ENCODE measurements around the gene PLXNB1. TPM values are rescaled to one million over a fixed set of nuclear protein-coding genes. Genes with fewer than 3 reads are reported as not detected.

The PLXNB1 gene
- total and polyA plus RNA-seq, 2 of the 13 experiments (the other 11 are each of a cell fraction or from before 2014, with no cell fraction given), result 86.0 to 143 TPM

DNA sequence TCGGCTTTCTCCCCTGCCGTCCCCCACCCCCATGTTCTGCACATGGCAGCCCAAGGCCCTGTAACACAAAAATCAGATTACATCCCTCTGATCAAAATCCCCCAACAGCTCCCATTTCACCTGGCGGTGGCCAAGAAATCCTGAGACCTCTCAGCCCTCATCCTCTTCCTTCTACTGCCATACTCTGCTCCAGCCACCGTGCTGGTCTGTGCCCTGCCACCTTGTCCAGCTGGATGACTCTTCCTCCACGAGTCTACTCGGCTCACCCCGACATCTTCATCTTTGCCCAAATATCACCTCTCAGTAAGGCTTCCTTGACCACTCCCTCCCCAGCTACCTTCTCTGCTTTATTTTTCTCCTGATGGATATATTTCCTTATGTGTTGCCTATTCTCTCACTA, 7.0 kb upstream of the PLXNB1 start (continued):
- TF ChIP-seq PRDM15 (CRISPR knock-in tag; IDR thresholded peaks at IDR 0.05) (no peak), ZNF160 (CRISPR knock-in tag; IDR thresholded peaks at IDR 0.05) (no peak), STAT5B (CRISPR knock-in tag; IDR thresholded peaks at IDR 0.05) (no peak)
- TF ChIP-seq, protein P1, sequence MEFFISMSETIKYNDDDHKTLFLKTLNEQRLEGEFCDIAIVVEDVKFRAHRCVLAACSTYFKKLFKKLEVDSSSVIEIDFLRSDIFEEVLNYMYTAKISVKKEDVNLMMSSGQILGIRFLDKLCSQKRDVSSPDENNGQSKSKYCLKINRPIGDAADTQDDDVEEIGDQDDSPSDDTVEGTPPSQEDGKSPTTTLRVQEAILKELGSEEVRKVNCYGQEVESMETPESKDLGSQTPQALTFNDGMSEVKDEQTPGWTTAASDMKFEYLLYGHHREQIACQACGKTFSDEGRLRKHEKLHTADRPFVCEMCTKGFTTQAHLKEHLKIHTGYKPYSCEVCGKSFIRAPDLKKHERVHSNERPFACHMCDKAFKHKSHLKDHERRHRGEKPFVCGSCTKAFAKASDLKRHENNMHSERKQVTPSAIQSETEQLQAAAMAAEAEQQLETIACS (CRISPR knock-in tag; IDR thresholded peaks at IDR 0.05), result no peak

- 50% methylated on average over 1 of the region's 1 CpG for WGBS (ENCODE audit: low lambda C conversion rate)
- H3K4me2 ChIP-seq (ENCODE audit: low read depth, low read length), result no peak overlapping the region
- TF ChIP-seq NONO (IDR thresholded peaks at IDR 0.05) (no peak), NONO (CRISPR knock-in tag; conservative IDR thresholded peaks at IDR 0.05) (no peak), ZNF224 (CRISPR knock-in tag; IDR thresholded peaks at IDR 0.05) (0 out of 2 replicates have a peak, but pooled peaks have one; percentile 71)
- TF ChIP-seq, protein P2, sequence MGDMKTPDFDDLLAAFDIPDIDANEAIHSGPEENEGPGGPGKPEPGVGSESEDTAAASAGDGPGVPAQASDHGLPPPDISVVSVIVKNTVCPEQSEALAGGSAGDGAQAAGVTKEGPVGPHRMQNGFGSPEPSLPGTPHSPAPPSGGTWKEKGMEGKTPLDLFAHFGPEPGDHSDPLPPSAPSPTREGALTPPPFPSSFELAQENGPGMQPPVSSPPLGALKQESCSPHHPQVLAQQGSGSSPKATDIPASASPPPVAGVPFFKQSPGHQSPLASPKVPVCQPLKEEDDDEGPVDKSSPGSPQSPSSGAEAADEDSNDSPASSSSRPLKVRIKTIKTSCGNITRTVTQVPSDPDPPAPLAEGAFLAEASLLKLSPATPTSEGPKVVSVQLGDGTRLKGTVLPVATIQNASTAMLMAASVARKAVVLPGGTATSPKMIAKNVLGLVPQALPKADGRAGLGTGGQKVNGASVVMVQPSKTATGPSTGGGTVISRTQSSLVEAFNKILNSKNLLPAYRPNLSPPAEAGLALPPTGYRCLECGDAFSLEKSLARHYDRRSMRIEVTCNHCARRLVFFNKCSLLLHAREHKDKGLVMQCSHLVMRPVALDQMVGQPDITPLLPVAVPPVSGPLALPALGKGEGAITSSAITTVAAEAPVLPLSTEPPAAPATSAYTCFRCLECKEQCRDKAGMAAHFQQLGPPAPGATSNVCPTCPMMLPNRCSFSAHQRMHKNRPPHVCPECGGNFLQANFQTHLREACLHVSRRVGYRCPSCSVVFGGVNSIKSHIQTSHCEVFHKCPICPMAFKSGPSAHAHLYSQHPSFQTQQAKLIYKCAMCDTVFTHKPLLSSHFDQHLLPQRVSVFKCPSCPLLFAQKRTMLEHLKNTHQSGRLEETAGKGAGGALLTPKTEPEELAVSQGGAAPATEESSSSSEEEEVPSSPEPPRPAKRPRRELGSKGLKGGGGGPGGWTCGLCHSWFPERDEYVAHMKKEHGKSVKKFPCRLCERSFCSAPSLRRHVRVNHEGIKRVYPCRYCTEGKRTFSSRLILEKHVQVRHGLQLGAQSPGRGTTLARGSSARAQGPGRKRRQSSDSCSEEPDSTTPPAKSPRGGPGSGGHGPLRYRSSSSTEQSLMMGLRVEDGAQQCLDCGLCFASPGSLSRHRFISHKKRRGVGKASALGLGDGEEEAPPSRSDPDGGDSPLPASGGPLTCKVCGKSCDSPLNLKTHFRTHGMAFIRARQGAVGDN (CRISPR knock-in tag; IDR thresholded peaks at IDR 0.05), result peak; percentile 17; the same call in 1 of the 2 replicates
- CTCF ChIA-PET (ENCODE audit: low intra/inter-chr PET ratio, low total read pairs), result interaction anchor here (0.8 to 5.7 kb wide), 10 partner anchors 10 to 242 kb away, joined by 4 to 117 read pairs (median 15); no protein-coding TSS in a partner anchor
- POLR2A ChIA-PET, result interaction anchor here (0.7 to 2.7 kb wide), 13 partner anchors 10 to 196 kb away, joined by 3 to 59 read pairs (median 9); partner anchors contain the start of genes ATRIP and ZNF589
- no peak overlapping the region for H3K27ac ChIP-seq (ENCODE audit: extremely low read length, insufficient read depth, low read length)
- H3K4me3 ChIP-seq (replicated peaks in 1 of 3; ENCODE audit: insufficient read depth in 1 of 3, low read depth in 2 of 3, low read length in 3 of 3), result no peak overlapping the region
- BruUV-seq (replicated peaks), result no TSS peak
- H3K9ac ChIP-seq (ENCODE audit: insufficient read depth, low read depth, low read length), result no peak overlapping the region
- H3K9me3 ChIP-seq (ENCODE audit: low read length), result no peaks in the 10 kb centered on the region
- no peaks in the 10 kb centered on the region; a peak in 1 of 5 replicates for H3K27me3 ChIP-seq (ENCODE audit: control insufficient read depth in 1 of 2, insufficient read depth in 2 of 2, low read length in 2 of 2)
- H3K36me3 ChIP-seq (replicated peaks in 1 of 2; ENCODE audit: control insufficient read depth in 1 of 2, insufficient read depth in 2 of 2, low read length in 2 of 2), result peaks cover 1 to 4% of the 10 kb centered on the region in 2 experiments; a peak in 3 of 5 replicates
- DNase-seq (ENCODE audit: low spot score), result no peak
- H3K4me1 ChIP-seq (ENCODE audit: insufficient read depth, low read length), result peaks cover 72% of the 10 kb centered on the region
- in situ Hi-C loops (cut with HindIII; ENCODE audit: extremely low pct_ligation_motif_present, low pct_unique_long_range_greater_than_20kb) (loop anchor here (5.0 kb wide), 3 partner anchors 34 to 204 kb away; no protein-coding TSS in a partner anchor), intact Hi-C loops (cut with micrococcal nuclease; ENCODE audit: unreplicated experiment) (loop anchor here (1.0 to 2.0 kb wide), 3 partner anchors 35 to 204 kb away; no protein-coding TSS in a partner anchor)
- peaks cover 23% of the 10 kb centered on the region for H3K79me2 ChIP-seq (ENCODE audit: insufficient read depth, low read length)
- no peak for ATAC-seq
- H4K20me1 ChIP-seq (ENCODE audit: insufficient read depth, low read length), result peaks cover 2% of the 10 kb centered on the region
- no peak for FAIRE-seq
- H2AFZ ChIP-seq (ENCODE audit: low read length), result no peak overlapping the region
Measured at GRCh38 chr3:48436477-48436787, 6.5 kb upstream of the PLXNB1 start.

Measured in HepG2 (cell line).